IMR-90 (cell line): Measurements from ENCODE around the gene CPLX3. TPM values are rescaled to one million over a fixed set of nuclear protein-coding genes. Genes with fewer than 3 reads are reported as not detected.

ENCODE experiments used
- ATAC-seq: fragments of 200-7000 bp; cut with Tn5 transposase; 2 replicates; pipeline ENCODE4 v1.9.1; 2020; ENCODE audit warnings: low read depth, mild to moderate bottlenecking, moderate library complexity
- BruUV-seq: library from RNA; stranded (reverse); fragments of 400-500 nt; replicated peaks from 2 replicates; lab custom pipeline; 2021; lab: Mats Ljungman, UMichigan
- CTCF ChIA-PET: fragments of 300-600 bp; formaldehyde crosslinking; extraction: SDS; loops from one replicate; lab custom pipeline; 2021; ENCODE audit warnings: antibody characterized with exemption; lab: Yijun Ruan, JAX
- POLR2A ChIA-PET: fragments of 300-600 bp; sonication (Branson Sonifier 250); formaldehyde crosslinking; loops from one replicate; lab custom pipeline; 2022; ENCODE audit warnings: antibody characterized with exemption; ENCODE audit not compliant: unreplicated experiment; lab: Charles Lee
- DNase-seq: peaks from one replicate; pipeline ENCODE4 v3.0.0; 2013
- H2AFZ ChIP-seq: replicated peaks from 2 replicates; pipeline ENCODE3; 2013; ENCODE audit warnings: low read length, mild to moderate bottlenecking; ENCODE audit not compliant: poor library complexity
- H2AK5ac ChIP-seq: 2 replicates; pipeline ENCODE4 v1.6.1; 2013; ENCODE audit warnings: low read depth, low read length, inconsistent platforms
- H2AK9ac ChIP-seq: replicated peaks from 2 replicates; pipeline ENCODE3; 2013; ENCODE audit warnings: mild to moderate bottlenecking, low read depth, low read length, moderate library complexity; ENCODE audit not compliant: poor library complexity
- H2BK120ac ChIP-seq: 2 replicates; pipeline ENCODE4 v1.6.1; 2013; ENCODE audit warnings: low read depth, low read length, inconsistent platforms
- H2BK15ac ChIP-seq: 3 replicates; pipeline ENCODE4 v1.6.1; 2013; ENCODE audit warnings: low read depth, low read length, inconsistent platforms
- H2BK20ac ChIP-seq: 2 replicates; pipeline ENCODE4 v1.6.1; 2013; ENCODE audit warnings: low read depth, mild to moderate bottlenecking, inconsistent platforms, low read length, moderate library complexity
- H2BK5ac ChIP-seq: 2 replicates; pipeline ENCODE4 v1.6.1; 2013; ENCODE audit warnings: mild to moderate bottlenecking, low read depth, low read length, inconsistent platforms; ENCODE audit not compliant: poor library complexity, severe bottlenecking
- H3K14ac ChIP-seq: replicated peaks from 2 replicates; pipeline ENCODE4 v1.6.1; 2013; ENCODE audit warnings: low read depth, low read length, inconsistent platforms
- H3K18ac ChIP-seq: 2 replicates; pipeline ENCODE4 v1.6.1; 2013; ENCODE audit warnings: low read depth, low read length, control low read depth
- H3K23ac ChIP-seq: 2 replicates; pipeline ENCODE4 v1.6.1; 2013; ENCODE audit warnings: low read depth, low read length, inconsistent platforms
- H3K27ac ChIP-seq: 2 replicates; pipeline ENCODE4 v1.5.1; 2013; ENCODE audit warnings: mild to moderate bottlenecking, control low read depth, low read length; ENCODE audit not compliant: insufficient read depth
- H3K27me3 ChIP-seq: 2 replicates; pipeline ENCODE4 v1.6.1; 2013; ENCODE audit warnings: low read length; ENCODE audit not compliant: control insufficient read depth, insufficient read depth
- H3K36me3 ChIP-seq: 2 replicates; pipeline ENCODE4 v1.6.1; 2013; ENCODE audit warnings: low read length, mixed read lengths; ENCODE audit not compliant: control insufficient read depth, insufficient read depth
- H3K4ac ChIP-seq: 2 replicates; pipeline ENCODE4 v1.6.1; 2013; ENCODE audit warnings: low read depth, low read length, inconsistent platforms
- H3K4me1 ChIP-seq: 2 replicates; pipeline ENCODE4 v1.6.1; 2013; ENCODE audit warnings: low read length, mixed read lengths; ENCODE audit not compliant: control insufficient read depth, insufficient read depth
- H3K4me2 ChIP-seq: 2 replicates; pipeline ENCODE4 v1.6.1; 2013; ENCODE audit warnings: low read depth, mild to moderate bottlenecking, control low read depth, low read length, moderate library complexity
- H3K4me3 ChIP-seq: 2 replicates; pipeline ENCODE4 v1.5.1; 2013; ENCODE audit warnings: low read depth, mild to moderate bottlenecking, control low read depth, low read length, moderate library complexity; ENCODE audit not compliant: insufficient read depth
- H3K56ac ChIP-seq: 2 replicates; pipeline ENCODE4 v1.6.1; 2013; ENCODE audit warnings: low read length, inconsistent platforms; ENCODE audit not compliant: insufficient read depth; ENCODE audit errors: extremely low read depth
- H3K79me1 ChIP-seq, 2 experiments: 2 replicates each; pipeline ENCODE4 v1.6.1; 2013; ENCODE audit warnings: low read length in 2 of 2, inconsistent platforms in 1 of 2, low read depth in 1 of 2
- H3K9ac ChIP-seq: 2 replicates; pipeline ENCODE4 v1.6.1; 2013; ENCODE audit warnings: low read depth, low read length, control low read depth
- H3K9me1 ChIP-seq: 2 replicates; pipeline ENCODE4 v1.6.1; 2013; ENCODE audit warnings: low read length, inconsistent platforms; ENCODE audit not compliant: insufficient read depth
- H3K9me3 ChIP-seq: 2 replicates; pipeline ENCODE4 v1.6.1; 2013; ENCODE audit warnings: low read length; ENCODE audit not compliant: control insufficient read depth, insufficient read depth
- H4K20me1 ChIP-seq: 2 replicates; pipeline ENCODE4 v1.6.1; 2013; ENCODE audit warnings: low read length, inconsistent platforms; ENCODE audit not compliant: insufficient read depth
- H4K5ac ChIP-seq: 2 replicates; pipeline ENCODE4 v1.6.1; 2013; ENCODE audit warnings: mild to moderate bottlenecking, low read depth, low read length, control low read depth
- H4K8ac ChIP-seq, 2 experiments: 2 replicates each; pipeline ENCODE4 v1.6.1; 2013; ENCODE audit warnings: low read depth in 2 of 2, low read length in 2 of 2, control low read depth in 1 of 2, inconsistent platforms in 1 of 2
- H4K91ac ChIP-seq: 2 replicates; pipeline ENCODE4 v1.6.1; 2013; ENCODE audit warnings: low read depth, low read length, inconsistent platforms; ENCODE audit not compliant: insufficient read depth
- CEBPB ChIP-seq: IDR thresholded peaks from 2 replicates; pipeline ENCODE4 v1.6.1; 2012; ENCODE audit warnings: low read depth, low read length, improper control_type of control experiment
- ELK1 ChIP-seq: fragments of 150-350 bp; IDR thresholded peaks from 2 replicates; pipeline ENCODE4 v1.6.1; 2016; ENCODE audit warnings: low read depth, mild to moderate bottlenecking, low read length, moderate library complexity, borderline replicate concordance
- MAFK ChIP-seq: IDR thresholded peaks from 2 replicates; pipeline ENCODE4 v1.6.1; 2012; ENCODE audit warnings: low read depth, low read length, improper control_type of control experiment
- POLR2A ChIP-seq: IDR thresholded peaks from 2 replicates; pipeline ENCODE4 v1.6.1; 2012; ENCODE audit warnings: mild to moderate bottlenecking, low read depth, low read length
- RCOR1 ChIP-seq: IDR thresholded peaks from 2 replicates; pipeline ENCODE4 v1.6.1; 2012; ENCODE audit warnings: mild to moderate bottlenecking, low read length, improper control_type of control experiment; ENCODE audit not compliant: insufficient replicate concordance
- USF2 ChIP-seq: fragments of 150-350 bp; IDR thresholded peaks from 2 replicates; pipeline ENCODE4 v1.6.1; 2017; ENCODE audit warnings: mild to moderate bottlenecking, antibody characterized with exemption, low read length, low read depth
- WGBS, 2 experiments: methylation state at CpG; one replicate each; pipeline versions ENCODE4 v1.1.5 to v1.1.7; 2013; ENCODE audit warnings: missing lambda C conversion rate in 2 of 2; ENCODE audit not compliant: insufficient read length in 1 of 2; ENCODE audit errors: extremely low coverage in 2 of 2; 5-methylcytosine and 5-hydroxymethylcytosine counted together
- dilution Hi-C: fragments of 300-500 bp; cut with HindIII; formaldehyde crosslinking; loops from one replicate; pipeline ENCODE4 v1.14.3; 2018; ENCODE audit warnings: low sequenced_read_pairs; ENCODE audit not compliant: unreplicated experiment
- in situ Hi-C: fragments of 300-500 bp; cut with MboI; formaldehyde crosslinking; loops from 3 replicates; pipeline ENCODE4 v1.14.3; 2019; ENCODE audit warnings: low sequenced_read_pairs, inconsistent platforms, mixed read lengths
- intact Hi-C: fragments of 100-400 bp; cut with micrococcal nuclease; formaldehyde crosslinking; loops from 2 replicates; pipeline ENCODE4 v1.10.0; 2022
- polyA plus RNA-seq, 3 experiments: library from polyadenylated mRNA; depleted of rRNA; stranded (reverse); fragments of >200 nt; gene quantifications; 2 replicates each; pipeline ENCODE4 v1.2.3, GENCODE V29; 2012; ENCODE audit warnings: low replicate concordance in 1 of 3
- total RNA-seq: library from RNA; depleted of rRNA; stranded (reverse); fragments of >200 nt; gene quantifications from 2 replicates; pipeline ENCODE4 v1.2.3, GENCODE V29; 2012

The CPLX3 gene
- total and polyA plus RNA-seq, 2 of the 4 experiments (the other 2 are of a cell fraction), result not detected

- TF ChIP-seq CEBPB, result no peak
Observed at GRCh38 chr15:74840851-74841775, 14.7 kb downstream of the CPLX3 start (continued).

GRCh38 chr15:74841891-74842373 lies 15.5 kb downstream of the CPLX3 start:
- H2BK15ac ChIP-seq, result no peak overlapping the region
- peak overlapping the region; percentile 83 for H3K4me2 ChIP-seq
- in situ Hi-C loops, result no loop called here
- dilution Hi-C loops, result no loop called here
- no peak overlapping the region for H2BK120ac ChIP-seq
- peak overlapping the region; percentile 19; the same call in 1 of the 2 replicates for H3K4ac ChIP-seq
- intact Hi-C loops, result loop anchor here (5.0 kb wide), 2 partner anchors 50 to 65 kb away; partner anchors contain the start of genes FAM219B and MPI
- H4K91ac ChIP-seq, result no peak overlapping the region
- H3K56ac ChIP-seq, result no peak overlapping the region
- ChIA-PET CTCF (no interaction called here), POLR2A (no interaction called here)
- H2BK20ac ChIP-seq, result no peak overlapping the region
- no peak overlapping the region for H2BK5ac ChIP-seq
- H3K18ac ChIP-seq, result no peak overlapping the region
- peaks cover 10% of the 10 kb centered on the region for H3K36me3 ChIP-seq
- 0 out of 2 replicates have a peak overlapping the region, but pooled peaks have one; percentile 78 for H3K14ac ChIP-seq
- H3K9ac ChIP-seq, result peak overlapping the region; percentile 79; the same call in 1 of the 2 replicates
- peaks cover 4% of the 10 kb centered on the region; the same call in 1 of the 2 replicates for H3K4me1 ChIP-seq
- no peaks in the 10 kb centered on the region for H3K9me3 ChIP-seq
- no peak overlapping the region; the same call in 1 of the 2 replicates for H2AK5ac ChIP-seq
- no peak overlapping the region for H4K8ac ChIP-seq
- H4K20me1 ChIP-seq, result no peaks in the 10 kb centered on the region
- TF ChIP-seq CEBPB, result no peak
- TF ChIP-seq USF2, result no peak
- TF ChIP-seq RCOR1, result no peak
- no peak for TF ChIP-seq ELK1
- no peak for TF ChIP-seq POLR2A
- TF ChIP-seq MAFK, result no peak
- BruUV-seq, result no TSS peak
- no peak for ATAC-seq
- H2AK9ac ChIP-seq, result peak overlapping the region; percentile 78
- H3K27me3 ChIP-seq, result no peaks in the 10 kb centered on the region
- H3K27ac ChIP-seq, result no peak overlapping the region
- no peak for DNase-seq
- peak overlapping the region; percentile 91 for H3K4me3 ChIP-seq
- H3K79me1 ChIP-seq, result peaks cover 0 to 17% of the 10 kb centered on the region in 2 experiments; a peak in 1 of 4 replicates
- H4K5ac ChIP-seq, result no peak overlapping the region
- no peak overlapping the region for H2AFZ ChIP-seq
- H3K23ac ChIP-seq, result peak overlapping the region; percentile 35; the same call in 1 of the 2 replicates
- 0 out of 2 replicates have a peak, but pooled peaks cover 3% of the 10 kb centered on the region for H3K9me1 ChIP-seq
- 67% methylated on average over 1 of the region's 14 CpGs; no CpG with 5 or more reads in 1 of the 2 experiments for WGBS, 2 experiments
